ENCODE measurements around the gene TTLL12.

TTLL12 gene

DNA sequence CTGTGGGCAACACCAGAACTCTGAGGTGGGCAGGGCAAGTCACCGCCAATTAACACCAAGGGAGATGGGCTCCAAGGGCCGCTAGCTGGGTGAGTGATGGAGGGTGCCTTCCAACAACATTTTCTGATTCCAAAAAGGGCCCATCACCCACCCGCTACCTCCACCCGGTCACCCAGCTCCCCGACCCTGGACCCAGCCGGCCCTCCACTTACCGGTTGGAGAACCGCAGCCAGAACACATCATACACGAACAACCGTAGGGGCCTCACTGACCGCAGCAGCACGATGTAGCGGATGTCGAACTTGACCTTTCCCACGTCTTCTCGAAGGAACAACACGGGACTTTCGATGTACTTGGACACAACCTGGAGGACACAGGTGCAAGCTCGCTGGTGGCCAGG is 14.7 kb downstream of the TTLL12 start:
- DNase-seq (ENCODE audit: low read depth), result no peak

DNA sequence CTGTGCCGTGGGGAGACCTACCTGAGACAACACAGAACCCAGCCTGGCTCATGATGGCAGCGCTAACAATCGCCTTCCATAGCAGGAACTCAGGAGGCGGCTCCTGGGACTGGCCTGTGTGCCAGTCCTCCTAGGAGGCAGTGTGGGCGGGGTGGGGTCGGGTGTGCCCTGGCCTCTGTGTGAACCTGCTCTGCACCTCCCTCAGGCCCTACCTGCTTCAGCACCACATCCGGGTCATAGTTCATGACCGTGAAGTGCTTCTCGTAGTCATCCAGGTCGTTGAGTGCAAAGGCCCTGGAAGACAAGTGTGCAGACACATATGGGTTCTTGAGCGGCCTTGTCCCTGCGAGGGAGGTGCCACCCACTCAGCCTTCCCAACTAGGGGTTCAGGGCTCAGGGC is 15.3 kb downstream of the TTLL12 start:
- DNase-seq (ENCODE audit: low read depth), result no peak

DNA sequence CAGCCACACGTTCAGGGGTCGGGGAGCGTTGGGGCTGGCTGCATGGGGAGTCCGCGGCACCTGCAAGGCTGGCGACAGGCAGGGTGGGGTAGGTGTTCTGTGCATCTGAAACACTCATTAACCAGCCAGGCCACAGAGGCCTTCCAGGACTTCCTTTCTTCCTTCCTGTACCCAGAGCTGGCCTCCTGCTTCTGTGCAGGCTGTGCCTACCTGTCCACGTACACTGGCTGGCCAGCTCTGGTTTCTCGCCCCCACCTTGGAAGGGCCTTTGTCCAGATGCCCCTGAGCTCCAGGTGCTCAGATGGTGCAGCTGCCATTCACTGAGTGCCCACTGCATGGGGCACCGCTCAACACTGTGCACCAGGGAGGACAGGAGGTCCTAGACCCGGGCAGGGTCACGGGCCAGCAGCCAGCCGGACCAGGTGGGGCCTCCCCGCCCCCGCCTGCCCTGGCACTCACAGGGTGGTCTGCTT is 15.9 kb downstream of the TTLL12 start:
- no peak for DNase-seq (ENCODE audit: low read depth)

DNA sequence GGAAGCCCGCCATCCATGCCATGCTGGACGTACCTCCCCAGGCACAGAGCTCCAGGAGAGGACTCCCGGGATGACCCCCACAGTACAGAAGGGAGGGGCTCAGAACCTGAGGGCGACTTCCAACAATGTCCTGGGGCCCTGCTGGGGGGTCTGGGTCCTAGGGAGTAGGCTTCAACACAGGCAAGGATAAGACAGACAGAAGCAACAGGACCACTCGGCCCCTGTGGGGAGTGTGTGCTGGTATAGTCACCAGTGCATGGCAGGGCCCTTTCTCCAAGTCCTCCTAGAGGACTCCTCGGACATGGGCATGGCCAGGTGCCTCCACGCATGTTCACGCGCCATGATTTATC is 16.8 kb downstream of the TTLL12 start:
- no peak for DNase-seq (ENCODE audit: low read depth)

DNA sequence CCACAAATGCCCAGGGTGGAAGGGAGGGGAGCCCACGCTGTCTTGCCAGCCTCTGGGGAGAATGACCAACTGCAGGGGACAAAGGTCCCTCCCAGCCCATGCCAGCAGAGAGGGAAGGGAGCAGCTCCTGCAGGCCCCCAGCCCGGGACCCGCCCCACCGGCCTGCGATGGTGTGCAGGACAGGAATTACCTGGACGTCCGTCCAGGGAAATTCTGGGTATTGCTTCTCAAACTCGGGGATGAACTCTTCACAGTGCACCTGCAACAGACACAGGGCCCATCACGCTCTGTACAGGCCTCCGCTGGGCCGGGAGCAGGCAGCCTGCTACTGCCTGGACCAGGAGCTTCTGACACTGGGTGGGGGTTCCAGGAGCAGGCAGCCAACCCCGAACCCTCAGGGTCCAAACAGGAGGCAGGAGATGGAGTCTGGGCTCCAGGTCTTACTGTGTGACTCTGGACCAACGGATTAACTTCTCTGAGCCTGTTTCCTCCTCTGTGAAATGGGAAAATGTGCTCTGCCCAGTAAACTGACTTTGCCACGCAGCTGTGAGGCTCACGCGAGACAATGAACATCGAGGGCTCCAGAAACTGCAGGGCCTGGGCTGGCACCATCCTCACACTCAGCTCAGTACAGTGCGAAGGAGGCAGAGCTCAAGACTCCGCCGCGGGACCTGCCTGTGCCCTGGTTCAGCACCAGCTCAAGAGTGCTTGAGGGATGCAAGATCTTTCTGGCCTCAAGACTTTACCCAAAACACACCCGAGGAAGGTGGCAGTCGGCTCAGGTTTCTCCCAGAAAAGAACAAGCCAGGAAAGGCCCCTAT is 17.4 kb downstream of the TTLL12 start:
- no peak for DNase-seq (ENCODE audit: low read depth)

DNA sequence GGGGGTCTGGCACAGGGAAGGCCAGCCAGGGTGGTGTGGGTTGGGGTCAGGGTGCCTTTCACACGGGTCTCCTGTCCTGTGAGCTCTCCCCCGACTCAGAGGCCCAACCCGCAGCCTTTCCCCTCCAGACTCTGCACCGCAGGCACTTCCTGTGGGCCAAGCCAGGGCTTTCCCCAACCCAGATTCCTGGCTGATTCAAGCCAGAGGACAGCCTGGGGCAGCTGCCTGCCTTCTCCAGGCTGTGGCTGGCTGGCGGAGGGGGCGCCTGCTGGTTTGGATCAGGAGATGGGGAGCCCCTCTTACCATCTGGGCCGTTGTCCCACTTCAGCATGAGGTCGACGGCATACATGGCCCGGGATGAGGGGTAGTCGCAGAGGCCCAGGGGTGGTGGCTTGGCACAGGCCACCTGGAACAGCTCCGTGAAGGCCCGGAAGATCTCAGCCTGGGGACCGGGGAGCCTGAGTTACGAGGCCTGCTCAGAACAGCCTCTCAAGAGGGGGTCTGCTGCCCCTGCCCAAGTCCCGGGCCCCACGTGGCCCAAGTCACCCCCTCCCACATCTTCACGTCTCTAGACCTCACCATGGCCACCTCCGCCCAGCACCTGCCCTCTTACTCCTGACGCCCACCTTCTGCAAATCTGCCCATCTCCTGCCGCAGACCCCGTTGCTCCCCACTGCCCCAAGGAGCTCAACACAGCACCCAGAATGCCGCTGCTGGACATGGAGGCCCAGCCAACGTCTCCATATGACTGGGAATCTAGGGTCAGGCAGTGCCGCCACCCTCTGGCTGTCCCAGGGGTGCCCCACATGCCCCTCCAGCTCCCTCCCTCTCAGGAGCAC is 18.2 kb downstream of the TTLL12 start:
- DNase-seq (ENCODE audit: low read depth), result no peak

DNA sequence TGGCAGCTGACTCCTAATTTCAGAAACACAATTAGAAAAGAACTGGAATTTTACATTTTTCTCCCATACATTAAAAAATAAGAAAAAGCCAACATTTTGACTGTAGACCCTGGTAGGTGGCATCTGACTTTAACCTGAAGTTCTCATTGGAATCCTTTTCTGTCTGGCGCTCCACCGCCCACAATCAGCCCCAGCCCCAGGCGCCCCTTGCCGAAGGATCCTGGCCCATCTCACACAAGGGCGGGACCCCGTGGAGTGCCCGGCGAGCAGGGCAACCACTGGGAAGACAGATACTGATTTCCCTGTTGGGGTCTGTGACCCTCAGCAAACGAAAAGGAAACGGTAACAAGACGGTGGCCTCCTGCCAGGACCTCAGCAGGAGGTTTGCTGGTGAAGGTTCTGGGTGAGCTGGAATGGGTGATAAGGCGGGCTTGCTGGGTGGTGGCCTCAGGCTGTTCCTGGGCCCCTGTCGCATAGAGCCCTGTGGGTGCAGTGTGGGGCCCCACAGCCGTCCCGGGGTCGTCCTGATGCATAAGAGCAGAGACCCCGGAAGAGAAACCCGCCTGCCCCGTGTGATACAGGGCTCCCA is 19.8 kb downstream of the TTLL12 start:
- DNase-seq (ENCODE audit: low read depth), result no peak

DNA sequence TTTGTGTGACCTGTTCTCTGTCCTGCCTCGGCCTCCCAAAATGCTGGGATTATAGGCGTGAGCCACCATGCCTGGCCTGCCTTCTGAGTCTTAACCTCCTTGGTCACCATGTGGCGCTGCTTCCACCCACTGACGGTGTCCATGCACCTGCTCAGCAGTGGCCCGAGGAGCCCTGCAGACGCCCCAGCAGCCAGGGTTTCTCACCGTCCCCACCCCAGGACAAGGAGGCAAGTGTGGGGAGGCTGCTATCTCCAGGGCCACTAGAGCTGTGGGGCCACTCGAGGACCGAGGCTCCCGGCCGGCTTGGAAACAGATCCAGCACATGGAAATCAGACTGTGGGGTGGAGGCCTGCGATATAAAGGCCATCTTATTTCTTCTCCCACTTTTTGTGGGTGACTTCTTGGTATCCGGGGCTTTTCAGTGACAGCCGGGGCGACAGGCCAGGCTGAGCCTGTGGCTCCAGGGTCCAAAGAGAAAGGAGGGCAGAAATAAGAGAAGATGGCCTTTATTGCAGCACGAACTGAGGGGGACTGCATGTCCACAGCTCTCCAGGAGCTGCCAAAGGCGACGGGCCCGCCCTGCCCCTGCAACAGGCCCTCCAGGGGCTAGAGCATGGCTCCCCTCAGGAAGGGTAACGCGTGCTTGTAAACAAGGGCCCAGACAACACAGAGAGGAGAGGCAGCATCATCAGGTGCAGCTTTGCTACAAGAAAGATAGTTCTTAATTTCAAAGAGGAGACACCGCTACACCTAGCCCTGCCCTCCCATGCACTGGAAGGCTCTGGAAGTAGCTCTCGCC is 20.6 kb downstream of the TTLL12 start:
- DNase-seq (ENCODE audit: low read depth), result no peak

DNA sequence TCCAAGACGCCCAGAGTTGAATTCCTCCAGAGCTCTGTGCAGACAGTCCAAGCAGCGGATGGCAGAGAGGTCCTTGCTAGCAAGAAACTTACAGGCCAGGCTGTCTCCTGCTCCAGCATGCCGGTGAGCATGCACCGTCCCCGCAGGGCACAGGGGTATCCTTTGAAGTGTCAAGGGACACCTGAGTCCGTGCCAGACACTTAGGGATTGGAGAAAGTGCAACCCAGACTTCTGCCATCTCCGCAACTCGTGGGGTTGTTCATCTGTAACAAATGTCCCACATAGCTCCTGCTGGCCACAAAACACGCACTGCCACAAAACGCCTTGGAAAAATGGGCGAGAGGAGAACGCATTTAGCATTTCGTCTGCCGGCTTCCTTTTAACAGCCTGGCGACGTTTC is 22.3 kb downstream of the TTLL12 start:
- DNase-seq (ENCODE audit: low read depth), result no peak

DNA sequence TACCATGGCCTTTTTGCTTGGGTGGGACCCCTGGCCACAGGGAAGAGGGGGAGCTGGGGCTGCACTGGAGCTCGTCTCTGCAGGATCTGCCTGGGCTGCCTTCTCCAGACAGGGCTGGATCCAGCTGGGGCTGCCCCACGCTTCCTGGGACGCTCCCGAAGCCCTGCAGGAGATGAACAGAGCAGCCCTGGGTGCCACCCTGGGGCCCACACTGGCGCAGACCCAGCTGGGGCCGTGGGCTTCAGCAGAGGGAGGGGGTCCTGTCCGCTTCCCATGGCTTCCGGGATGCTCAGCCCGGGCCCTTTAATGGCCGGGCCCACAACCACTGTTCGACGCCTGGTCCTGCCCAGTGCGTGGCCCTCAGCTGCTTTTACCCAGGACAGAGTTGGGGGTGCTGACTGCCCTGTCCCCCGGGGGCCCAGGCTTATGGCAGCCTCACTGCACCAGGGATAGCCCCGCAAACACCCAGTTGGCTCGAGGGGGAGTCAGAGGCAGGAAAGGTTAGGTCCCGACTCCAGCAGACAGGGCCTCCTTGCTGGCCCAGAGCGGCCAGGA is 23.6 kb downstream of the TTLL12 start:
- no peak for DNase-seq (ENCODE audit: low read depth)

DNA sequence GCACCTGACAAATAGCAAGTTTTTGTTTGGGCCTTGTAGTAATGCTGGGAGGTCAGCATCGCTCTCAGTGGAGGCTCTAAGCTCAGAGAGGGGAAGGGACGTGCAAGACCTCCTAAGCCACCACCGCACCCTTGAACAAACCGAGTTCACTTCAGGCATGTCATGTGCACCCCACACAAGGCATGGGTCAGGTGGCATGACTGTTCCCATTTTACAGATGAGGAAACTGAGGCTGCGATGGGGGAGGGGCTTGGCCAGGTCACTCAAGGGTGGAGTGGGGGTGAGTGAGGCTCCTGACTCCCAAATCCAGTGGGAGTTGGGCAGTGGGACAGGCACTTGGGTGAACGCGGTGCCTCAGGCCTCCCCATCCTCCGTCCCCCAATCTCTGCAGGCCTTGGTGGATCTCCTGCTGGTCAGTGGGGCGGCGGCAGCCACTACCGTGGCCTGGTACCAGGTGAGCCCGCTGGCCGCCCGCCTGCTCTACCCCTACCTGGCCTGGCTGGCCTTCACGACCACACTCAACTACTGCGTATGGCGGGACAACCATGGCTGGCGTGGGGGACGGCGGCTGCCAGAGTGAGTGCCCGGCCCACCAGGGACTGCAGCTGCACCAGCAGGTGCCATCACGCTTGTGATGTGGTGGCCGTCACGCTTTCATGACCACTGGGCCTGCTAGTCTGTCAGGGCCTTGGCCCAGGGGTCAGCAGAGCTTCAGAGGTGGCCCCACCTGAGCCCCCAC is 24.4 kb downstream of the TTLL12 start:
- no peak for DNase-seq (ENCODE audit: low read depth)

DNA sequence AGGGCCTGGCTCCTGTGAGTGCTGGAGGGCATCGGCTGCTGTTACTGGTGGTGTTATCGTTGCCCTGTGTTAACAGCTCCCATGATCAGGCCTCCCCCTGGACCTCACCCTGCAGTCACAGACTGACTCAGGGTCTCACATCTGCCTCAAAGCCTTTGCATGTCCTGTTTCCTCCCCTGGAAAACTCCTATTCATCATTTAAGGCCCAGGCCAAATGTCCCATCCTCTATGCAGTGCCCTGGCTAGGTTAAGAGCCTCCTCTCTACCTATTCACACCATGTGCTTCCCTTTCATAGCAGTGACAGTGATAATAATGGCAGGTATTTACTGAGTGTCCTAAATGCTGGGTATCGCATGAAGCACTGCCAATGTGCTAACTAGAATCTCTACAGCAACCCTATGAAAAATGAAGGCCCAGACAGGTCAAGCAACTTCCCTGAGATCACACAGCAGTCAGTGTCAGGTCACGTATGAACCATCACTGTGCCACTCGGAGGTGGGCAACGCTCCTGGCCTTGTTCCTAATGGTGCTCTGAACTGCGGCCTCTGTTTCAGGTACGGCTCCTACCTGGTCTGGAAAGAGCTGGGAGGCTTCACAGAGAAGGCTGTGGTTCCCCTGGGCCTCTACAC is 26.3 kb downstream of the TTLL12 start:
- DNase-seq (ENCODE audit: low read depth), result no peak

DNA sequence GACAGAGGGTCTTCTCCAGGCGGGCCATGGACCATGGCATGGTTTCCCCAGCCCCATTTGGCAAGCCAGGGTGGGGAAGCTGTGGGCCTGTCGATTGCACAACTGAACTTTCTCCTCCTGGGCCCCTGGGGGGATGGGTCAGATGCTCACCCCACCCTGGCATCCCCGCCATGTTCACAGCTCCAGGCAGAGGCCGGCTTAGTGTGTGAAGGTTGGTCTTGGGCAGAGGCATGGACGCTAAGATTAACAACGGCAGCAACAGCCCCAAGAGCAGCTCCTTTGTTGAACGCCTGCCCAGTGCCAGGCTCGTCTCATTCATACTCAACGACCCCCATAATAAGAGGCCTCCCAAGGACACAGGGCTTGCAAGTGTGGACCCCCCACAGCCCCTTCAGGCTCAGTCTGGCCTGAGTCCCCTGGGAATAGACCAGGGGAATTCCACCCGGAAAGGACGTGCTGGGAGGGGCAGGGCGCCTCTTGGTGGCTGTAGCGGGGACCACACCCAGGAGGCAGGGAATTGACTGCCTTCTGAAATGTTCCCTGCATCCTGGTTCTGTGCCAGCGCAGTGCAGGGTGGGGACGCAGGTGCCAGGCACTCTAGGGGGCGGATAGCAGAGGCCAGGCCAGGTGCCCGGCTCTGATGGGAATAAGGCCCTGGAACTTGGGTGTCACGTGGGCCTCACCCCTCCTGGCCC is 27.3 kb downstream of the TTLL12 start:
- DNase-seq (ENCODE audit: low read depth), result no peak

DNA sequence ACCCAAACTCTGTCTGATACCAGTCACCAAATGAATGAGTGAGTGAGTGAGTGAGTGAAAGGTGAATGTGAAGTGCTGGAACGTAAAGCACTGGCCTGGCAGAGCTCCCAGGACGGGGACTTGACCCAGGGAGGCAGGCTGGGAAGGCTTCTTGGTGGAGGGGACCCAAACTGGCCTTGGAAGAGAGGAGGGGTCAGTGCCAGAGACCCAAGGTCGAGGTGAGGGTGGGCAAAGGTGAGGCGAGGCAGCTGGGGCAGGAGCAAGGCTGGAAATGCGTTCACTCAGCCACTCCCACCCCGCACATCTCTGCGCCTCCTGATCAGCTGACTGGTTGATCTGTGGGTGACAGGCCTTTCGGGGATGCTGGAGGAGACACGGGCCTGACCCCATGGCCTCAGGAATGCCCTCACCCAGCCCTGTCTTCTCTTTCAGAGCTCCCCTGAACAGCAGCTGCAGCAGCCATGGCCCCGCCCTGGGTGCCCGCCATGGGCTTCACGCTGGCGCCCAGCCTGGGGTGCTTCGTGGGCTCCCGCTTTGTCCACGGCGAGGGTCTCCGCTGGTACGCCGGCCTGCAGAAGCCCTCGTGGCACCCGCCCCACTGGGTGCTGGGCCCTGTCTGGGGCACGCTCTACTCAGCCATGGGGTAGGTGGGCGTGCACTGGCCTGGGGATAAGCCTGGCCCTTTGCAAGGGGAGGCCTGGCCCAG is 28.0 kb downstream of the TTLL12 start:
- no peak for DNase-seq (ENCODE audit: low read depth)

DNA sequence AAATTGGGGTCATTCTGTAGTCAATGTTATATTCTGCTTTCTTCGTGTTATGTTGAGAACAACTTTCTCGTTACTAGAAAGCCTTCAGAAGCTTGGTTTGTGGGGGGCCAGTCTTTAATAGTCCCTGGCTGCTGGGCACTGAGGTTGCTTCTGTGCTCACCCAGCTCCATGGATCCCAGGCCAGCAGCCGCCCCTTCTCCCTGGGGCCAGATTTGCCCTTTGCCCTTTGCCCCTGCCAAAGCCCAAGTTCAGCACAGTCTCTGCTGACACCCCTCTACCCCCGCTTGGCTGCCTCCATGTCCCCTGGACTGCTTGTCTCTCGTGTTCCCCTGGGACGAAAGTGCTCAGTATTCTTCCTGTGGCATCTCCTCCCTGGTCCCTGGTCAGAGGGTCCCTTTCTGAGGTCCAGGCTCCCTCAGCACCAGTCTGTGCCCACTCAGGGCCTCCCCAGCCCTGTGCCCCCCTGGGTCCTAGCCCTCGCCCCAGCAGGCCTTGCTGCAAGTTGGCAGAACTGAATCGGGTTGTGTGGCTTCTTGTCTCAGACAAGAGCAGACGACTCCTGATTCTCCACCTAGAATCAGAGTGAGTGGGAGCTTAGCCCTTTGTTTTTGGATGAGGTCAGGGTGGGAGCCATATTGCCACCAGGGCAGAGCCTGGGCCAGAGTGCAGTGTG is 28.9 kb downstream of the TTLL12 start:
- no peak for DNase-seq (ENCODE audit: low read depth)

DNA sequence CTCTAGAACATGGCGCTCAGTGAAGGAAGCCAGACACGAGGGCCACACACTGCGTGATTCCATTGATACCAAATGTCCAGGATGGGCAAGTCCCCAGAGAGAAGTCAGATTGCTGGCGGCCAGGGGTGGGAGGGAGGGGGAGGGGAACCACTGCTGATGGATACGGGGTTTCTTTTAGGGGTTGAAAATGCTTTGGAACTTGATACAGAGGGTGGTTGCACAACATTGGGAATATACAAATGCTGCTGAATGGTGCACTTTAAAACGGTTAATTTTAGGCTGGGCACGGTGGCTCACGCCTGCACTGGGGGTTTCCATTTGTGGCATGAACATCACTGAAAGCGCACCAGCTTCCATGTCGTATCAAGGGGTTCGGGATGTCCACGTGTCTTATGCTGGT is 30.5 kb downstream of the TTLL12 start:
- DNase-seq (ENCODE audit: low read depth), result no peak

DNA sequence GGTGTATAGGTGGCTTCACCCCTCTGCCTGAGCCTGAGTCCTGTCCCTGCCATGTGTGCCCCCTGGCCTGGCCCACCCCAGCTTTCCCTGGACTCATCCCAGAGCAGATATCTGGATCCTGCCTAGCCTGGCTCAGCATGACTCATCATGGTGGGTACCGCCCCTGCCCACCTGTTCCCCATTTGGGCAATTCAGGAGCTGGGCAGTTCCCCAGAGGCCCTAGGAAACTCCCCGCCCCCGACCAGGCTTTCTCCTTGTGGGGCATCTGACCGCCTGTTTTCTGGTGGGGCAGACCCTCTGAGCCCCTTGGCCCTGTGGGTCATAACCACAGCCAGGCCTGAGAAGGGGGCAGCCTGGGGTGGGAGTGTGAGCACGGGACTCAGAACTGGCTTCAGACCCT is 31.1 kb downstream of the TTLL12 start:
- DNase-seq (ENCODE audit: low read depth), result no peak

DNA sequence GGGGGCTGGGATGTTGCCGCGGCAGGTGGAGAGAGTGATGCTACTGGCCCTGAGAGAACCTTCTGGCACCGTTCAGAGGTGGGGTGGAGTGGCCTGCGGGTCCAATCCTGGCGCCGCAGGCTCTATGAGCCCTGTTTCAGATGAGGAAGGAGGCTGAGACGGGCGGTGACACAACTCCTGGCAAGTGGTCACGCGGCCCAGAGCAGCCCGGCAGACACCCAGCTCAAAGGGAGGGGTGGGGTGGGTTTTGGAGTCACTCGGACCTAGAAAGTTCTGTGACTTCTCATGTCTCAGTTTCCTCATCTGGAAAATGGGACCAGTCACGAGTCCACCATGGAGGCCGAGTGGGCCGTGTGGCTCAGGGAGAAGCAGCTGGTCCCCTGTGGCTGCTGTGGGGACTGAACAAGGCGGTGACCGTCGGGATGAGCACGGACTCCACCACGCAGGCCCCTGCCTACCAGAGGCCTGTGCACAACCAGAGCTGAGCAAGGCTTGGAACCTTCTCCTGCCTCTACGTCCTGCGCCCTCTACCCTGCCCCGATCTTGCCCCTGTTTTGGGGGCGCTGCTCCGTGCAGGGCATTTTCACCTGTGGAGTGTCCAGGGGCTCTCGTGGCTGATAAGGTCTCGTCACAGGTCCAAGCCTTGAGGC is 31.9 kb downstream of the TTLL12 start:
- DNase-seq (ENCODE audit: low read depth), result no peak

All from stimulated activated CD8-positive, alpha-beta memory T cell treated with anti-CD3 and anti-CD28 coated beads, Interleukin-7, amount 100 ng/mL, for 24 hours (primary cell).